ES-I3 (cell line): ENCODE data around the gene SLC4A5.

Source experiments
- H3K36me3 ChIP-seq: 2 replicates; pipeline ENCODE4 v1.6.1; 2013; ENCODE audit warnings: mild to moderate bottlenecking, low read length, control low read depth, moderate library complexity; ENCODE audit not compliant: insufficient read depth
- H3K4me1 ChIP-seq: 2 replicates; pipeline ENCODE4 v1.6.1; 2013; ENCODE audit warnings: mild to moderate bottlenecking, control low read depth, low read length; ENCODE audit not compliant: insufficient read depth
- H3K9ac ChIP-seq: 2 replicates; pipeline ENCODE4 v1.6.1; 2013; ENCODE audit warnings: low read depth, mild to moderate bottlenecking, low read length, moderate library complexity
- H3K9me3 ChIP-seq: 2 replicates; pipeline ENCODE4 v1.6.1; 2013; ENCODE audit warnings: mild to moderate bottlenecking, low read length, moderate library complexity; ENCODE audit not compliant: control insufficient read depth, insufficient read depth

SLC4A5 gene

DNA sequence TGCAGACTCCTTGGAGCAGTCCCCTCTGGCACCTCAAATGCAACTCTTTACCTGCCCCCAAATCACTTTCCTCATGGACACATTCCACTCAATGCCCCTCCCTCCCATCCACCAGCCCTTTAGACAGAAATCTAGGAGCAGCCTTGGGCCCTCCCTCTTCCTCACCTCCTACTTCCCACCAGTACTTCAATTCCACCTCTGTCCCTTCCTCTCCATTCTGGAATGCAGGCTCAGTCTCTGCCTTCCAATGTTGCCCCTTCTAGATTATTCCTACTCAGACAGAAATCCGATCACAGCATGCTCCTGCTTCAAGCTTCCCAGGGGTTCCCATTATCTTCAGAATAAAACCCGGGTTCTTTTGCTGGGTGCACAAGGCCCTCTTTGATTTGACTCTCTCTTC is 82.7 kb downstream of the SLC4A5 start:
- Histone ChIP-seq H3K9me3 (no peaks in the 10 kb centered on the region), H3K9ac (no peak overlapping the region), H3K36me3 (no peaks in the 10 kb centered on the region), H3K4me1 (peaks cover 4% of the 10 kb centered on the region; the same call in 1 of the 2 replicates)

- no peaks in the 10 kb centered on the region for H3K9me3 ChIP-seq
- no peak overlapping the region for H3K9ac ChIP-seq
- peaks cover 4% of the 10 kb centered on the region; the same call in 1 of the 2 replicates for H3K4me1 ChIP-seq
- H3K36me3 ChIP-seq: no peaks in the 10 kb centered on the region
These were observed 83.5 kb downstream of the SLC4A5 start for GRCh38 chr2:74259733-74260132.

- Histone ChIP-seq H3K36me3 (no peaks in the 10 kb centered on the region), H3K4me1 (peaks cover 4% of the 10 kb centered on the region; the same call in 1 of the 2 replicates), H3K9me3 (no peaks in the 10 kb centered on the region), H3K9ac (no peak overlapping the region)
These were observed 84.0 kb downstream of the SLC4A5 start for GRCh38 chr2:74259191-74259590.

DNA sequence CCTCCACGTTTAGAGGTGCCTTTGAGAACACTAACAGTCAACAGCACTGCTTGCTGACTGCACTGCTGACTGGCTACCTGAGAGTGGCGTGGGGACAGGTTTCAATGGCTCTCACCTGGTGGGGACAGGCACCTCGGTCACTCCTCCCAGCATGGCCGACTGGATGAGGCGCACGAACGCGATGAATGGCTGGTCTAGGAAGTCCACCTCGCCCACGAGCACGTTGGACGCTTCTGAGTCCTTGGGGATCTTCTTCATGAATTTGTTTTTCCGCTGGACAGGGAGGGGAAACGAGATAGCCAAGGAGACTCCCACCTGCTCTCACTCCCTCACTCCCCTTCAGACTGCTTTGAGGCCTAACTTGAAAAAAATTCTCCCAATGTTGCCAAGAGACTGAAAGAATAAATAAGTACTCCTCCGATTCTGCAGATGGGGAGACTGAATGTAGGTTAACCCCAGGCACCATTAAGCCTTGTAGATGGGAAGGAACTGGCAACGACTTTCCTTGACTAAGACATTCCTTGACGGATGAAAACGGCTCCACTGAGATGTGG is 87.5 kb downstream of the SLC4A5 start:
- Histone ChIP-seq H3K4me1 (no peaks in the 10 kb centered on the region), H3K36me3 (no peaks in the 10 kb centered on the region), H3K9ac (no peak overlapping the region)

DNA sequence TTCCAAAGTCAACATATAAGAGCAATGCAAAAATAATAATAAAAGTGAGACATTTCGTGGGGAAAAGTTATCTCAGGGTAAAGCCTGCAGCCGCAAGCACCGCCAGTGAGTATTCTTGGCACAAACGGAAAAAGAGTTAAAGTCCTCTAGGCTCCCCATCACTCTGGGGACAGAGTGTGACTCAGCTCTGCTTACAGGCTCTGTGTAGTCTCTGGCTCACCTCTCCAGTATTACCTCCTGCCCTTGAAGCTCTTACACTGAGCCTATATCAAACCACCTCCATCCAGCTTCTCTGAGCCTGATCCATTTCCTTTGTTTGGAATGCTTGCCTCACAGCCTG is 89.3 kb downstream of the SLC4A5 start:
- no peak overlapping the region for H3K9ac ChIP-seq
- no peaks in the 10 kb centered on the region for H3K36me3 ChIP-seq
- H3K9me3 ChIP-seq: no peaks in the 10 kb centered on the region
- H3K4me1 ChIP-seq: no peaks in the 10 kb centered on the region

More for the DNA sequence above, 87.5 kb downstream of the SLC4A5 start:
- H3K9me3 ChIP-seq: no peaks in the 10 kb centered on the region

DNA sequence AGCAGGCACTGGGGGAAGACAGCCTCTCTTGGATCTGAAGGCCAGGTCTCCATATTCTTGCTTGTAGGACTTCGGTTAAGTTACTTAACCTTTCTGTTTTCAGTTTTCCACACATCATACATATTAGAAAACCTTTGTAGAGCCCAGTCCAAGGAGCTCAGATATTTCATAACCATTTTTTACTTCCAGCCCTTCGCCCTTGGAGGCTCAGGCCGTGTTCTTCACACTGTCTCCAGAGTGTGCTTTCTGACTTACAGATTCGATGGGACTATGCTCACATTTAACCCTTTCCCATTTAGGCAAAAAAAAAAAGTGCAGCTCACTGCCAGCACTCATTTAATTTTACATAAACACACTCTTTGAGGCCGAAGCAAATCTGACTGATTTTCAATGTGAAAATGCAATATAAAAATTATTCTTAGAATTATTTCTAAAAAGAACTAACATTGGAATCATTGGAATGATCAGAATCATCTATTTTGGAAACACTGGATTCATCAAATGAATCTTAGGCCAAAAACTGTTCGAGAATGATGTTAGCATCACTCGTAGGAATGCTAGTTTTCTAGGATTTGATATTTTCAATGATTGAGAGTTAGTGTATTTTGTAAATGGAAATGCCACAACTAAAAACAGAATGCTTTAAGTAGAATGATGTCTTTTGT is 89.8 kb downstream of the SLC4A5 start:
- no peak overlapping the region for H3K9ac ChIP-seq
- no peaks in the 10 kb centered on the region for H3K9me3 ChIP-seq
- no peaks in the 10 kb centered on the region for H3K4me1 ChIP-seq
- H3K36me3 ChIP-seq: no peaks in the 10 kb centered on the region

DNA sequence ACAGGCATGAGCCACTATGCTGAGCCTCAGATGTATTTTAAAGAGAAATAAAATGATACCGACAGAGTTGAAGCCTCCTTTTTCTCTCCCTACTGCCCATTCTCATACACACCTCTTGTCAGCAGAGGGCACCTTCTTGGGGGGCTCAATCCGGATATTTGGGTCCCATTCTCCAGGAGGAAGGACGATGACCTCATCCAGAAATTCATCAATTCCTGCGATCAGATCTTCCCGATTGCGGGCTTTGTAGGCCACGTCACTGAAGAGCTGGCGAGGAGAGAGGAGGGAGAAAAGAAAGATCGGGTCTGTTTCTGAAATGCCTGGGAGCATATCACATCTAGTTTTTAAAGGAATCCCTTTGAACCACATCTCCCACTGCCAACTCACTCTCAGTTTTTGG is 90.4 kb downstream of the SLC4A5 start:
- Histone ChIP-seq H3K4me1 (no peaks in the 10 kb centered on the region), H3K9ac (no peak overlapping the region), H3K9me3 (no peaks in the 10 kb centered on the region), H3K36me3 (no peaks in the 10 kb centered on the region)

- H3K36me3 ChIP-seq: no peaks in the 10 kb centered on the region
- H3K9ac ChIP-seq: no peak overlapping the region
- no peaks in the 10 kb centered on the region for H3K4me1 ChIP-seq
- no peaks in the 10 kb centered on the region for H3K9me3 ChIP-seq
These were observed 91.2 kb downstream of the SLC4A5 start for GRCh38 chr2:74252036-74252435.

DNA sequence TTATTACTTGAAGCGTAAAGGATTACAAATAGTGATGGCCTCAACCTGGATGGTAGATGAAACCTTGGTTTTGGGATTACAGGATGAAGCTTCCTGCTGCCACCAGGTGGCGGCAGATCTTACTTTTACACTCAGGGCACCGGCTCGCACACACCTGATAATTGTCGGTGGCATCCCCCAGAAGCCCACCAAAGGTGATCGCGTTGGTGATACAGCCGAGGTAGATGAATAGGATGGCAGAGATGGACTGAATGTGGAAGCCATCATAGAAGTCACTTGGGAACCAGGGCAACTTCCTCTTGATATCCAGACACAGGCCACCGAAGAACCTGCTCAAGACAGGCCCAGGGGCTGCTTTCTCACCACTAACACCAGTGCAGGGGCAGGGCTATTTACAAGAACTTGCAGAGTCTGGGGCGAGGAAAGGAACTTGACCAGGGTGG is 93.0 kb downstream of the SLC4A5 start:
- H3K9ac ChIP-seq: no peak overlapping the region

DNA sequence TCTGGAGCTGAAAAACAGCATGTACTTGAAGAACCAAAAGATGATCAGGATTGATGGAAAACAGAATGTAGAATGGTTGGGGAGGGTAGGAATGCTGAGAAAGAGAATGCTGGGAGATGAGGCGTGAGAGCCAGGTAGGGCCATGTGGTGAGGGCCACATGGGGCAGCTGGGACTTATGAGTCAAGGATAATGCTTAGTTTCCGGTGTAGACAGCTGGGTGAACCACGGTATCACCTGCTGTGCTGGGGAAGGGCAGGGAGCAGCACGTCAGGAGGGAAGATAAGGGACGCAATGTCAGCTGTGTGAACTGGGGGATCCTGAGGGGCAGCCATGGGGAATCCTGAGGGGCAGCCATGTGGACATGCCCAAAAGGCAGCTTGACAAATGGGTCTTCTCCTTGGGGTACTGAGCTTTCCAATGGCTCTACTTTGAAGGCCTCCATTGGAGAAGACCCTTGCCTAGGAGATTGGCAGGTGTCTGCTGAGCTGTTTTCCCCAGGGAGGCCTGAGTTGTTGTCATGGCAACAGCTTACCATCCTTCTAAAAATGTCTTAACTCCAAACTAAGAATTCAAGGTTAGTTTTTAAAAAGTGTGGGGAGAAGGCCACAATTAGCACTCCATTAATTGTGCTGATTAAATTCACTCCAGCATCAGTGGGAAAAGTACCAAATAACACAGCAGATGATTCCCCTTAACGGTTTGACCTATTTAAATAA is 93.7 kb downstream of the SLC4A5 start:
- Histone ChIP-seq H3K9me3 (no peaks in the 10 kb centered on the region), H3K4me1 (no peaks in the 10 kb centered on the region), H3K36me3 (no peaks in the 10 kb centered on the region; the same call in 1 of the 2 replicates), H3K9ac (no peak overlapping the region)

More for the DNA sequence above, 93.0 kb downstream of the SLC4A5 start:
- Histone ChIP-seq H3K9me3 (no peaks in the 10 kb centered on the region), H3K36me3 (no peaks in the 10 kb centered on the region; the same call in 1 of the 2 replicates), H3K4me1 (no peaks in the 10 kb centered on the region)

GRCh38 chr2:74246496-74247195 is 96.6 kb downstream of the SLC4A5 start:
- Histone ChIP-seq H3K36me3 (no peaks in the 10 kb centered on the region; the same call in 1 of the 2 replicates), H3K9me3 (no peaks in the 10 kb centered on the region), H3K9ac (no peak overlapping the region), H3K4me1 (no peaks in the 10 kb centered on the region)

- Histone ChIP-seq H3K36me3 (no peaks in the 10 kb centered on the region; the same call in 1 of the 2 replicates), H3K9me3 (no peaks in the 10 kb centered on the region), H3K4me1 (no peaks in the 10 kb centered on the region), H3K9ac (no peak overlapping the region)
These were observed 98.9 kb downstream of the SLC4A5 start for GRCh38 chr2:74244286-74244685.

GRCh38 chr2:74242354-74243071 is 100.7 kb downstream of the SLC4A5 start:
- no peaks in the 10 kb centered on the region; the same call in 1 of the 2 replicates for H3K36me3 ChIP-seq
- H3K9me3 ChIP-seq: no peaks in the 10 kb centered on the region
- no peaks in the 10 kb centered on the region for H3K4me1 ChIP-seq

GRCh38 chr2:74239346-74239745 is 103.9 kb downstream of the SLC4A5 start:
- H3K4me1 ChIP-seq: no peaks in the 10 kb centered on the region
- no peaks in the 10 kb centered on the region for H3K9me3 ChIP-seq
- H3K9ac ChIP-seq: no peak overlapping the region
- H3K36me3 ChIP-seq: no peaks in the 10 kb centered on the region

More at GRCh38 chr2:74242354-74243071, 100.7 kb downstream of the SLC4A5 start:
- no peak overlapping the region for H3K9ac ChIP-seq
